ENCODE data around the gene PRB4.
"Not testable (repeated sequence)": the region's sequence is repeated elsewhere in the genome, so short reads cannot be mapped to it uniquely, and the experiment has no call there.

PRB4 gene

GRCh38 chr12:11310336-11310735 is at the start of gene PRB4:
TSS of gene PRB4 (minus strand) at chr12:11310436. CDS start at chr12:11310398, 38 bp downstream.
- in situ Hi-C loops (cut with HindIII; ENCODE audit: low sequenced_read_pairs), result no loop called here

DNA sequence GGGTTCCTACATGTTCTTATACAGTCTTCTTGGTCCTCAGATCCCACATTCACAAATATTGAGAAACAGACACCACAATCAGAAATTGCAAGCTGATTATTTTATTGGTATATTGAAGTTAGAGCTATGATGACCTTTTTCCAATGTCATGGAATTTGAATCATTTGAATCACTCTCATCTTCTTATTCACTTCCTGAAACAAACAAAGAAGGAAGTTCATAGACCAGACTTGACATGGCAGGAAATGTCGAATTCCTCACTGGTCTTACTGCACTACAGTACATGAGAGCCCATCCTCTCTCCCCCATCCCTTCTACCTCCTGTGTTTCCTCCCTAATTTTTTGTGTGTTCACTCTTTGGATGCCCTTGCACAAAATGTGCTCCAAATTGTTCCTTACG is 41.5 kb upstream of the PRB4 start:
- in situ Hi-C loops (cut with HindIII; ENCODE audit: low sequenced_read_pairs), result not testable (repeated sequence)

- in situ Hi-C loops (cut with HindIII; ENCODE audit: low sequenced_read_pairs), result no loop called here
These were observed 38.2 kb upstream of the PRB4 start for GRCh38 chr12:11348439-11348838.

- in situ Hi-C loops (cut with HindIII; ENCODE audit: low sequenced_read_pairs), result no loop called here
These were observed 37.6 kb upstream of the PRB4 start for GRCh38 chr12:11347810-11348209.

DNA sequence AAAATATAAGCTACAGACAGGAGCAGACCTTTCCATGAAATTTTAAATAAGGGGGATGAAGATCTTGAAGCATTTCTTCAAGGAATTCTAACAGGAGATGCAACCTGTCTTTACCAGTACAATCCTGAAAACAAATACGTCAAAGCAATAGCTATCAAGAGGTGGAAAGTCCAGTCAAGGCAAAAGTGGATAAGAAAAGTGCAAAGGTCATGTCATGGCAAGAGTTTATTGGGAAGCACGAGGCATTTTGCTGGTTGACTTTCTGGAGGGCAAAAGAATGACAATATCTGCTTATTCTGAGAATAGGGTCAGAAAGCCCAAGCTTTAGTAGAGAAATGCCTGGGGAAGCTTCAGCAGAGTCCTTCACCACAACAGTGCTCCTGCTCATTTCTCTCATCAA is 34.3 kb upstream of the PRB4 start:
- in situ Hi-C loops (cut with HindIII; ENCODE audit: low sequenced_read_pairs), result no loop called here

DNA sequence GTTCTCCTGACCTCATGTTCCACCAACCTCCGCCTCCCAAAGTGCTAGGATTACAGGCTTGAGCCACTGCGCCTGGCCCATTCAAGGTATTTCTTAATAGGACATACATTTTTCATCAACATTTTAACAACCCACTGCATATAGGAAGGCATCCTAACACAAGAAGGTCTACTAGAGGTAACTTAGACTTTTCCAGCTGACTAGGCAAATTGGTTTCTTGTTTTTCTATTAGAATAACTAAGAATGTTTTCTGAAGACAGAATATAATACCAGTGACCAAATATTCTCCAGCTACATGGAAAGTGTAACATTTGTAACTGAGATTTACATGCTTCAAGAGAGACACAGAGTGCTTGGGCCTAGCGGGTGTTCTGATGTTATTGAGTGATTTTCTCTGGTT is 14.2 kb upstream of the PRB4 start:
- in situ Hi-C loops (cut with HindIII; ENCODE audit: low sequenced_read_pairs), result no loop called here

DNA sequence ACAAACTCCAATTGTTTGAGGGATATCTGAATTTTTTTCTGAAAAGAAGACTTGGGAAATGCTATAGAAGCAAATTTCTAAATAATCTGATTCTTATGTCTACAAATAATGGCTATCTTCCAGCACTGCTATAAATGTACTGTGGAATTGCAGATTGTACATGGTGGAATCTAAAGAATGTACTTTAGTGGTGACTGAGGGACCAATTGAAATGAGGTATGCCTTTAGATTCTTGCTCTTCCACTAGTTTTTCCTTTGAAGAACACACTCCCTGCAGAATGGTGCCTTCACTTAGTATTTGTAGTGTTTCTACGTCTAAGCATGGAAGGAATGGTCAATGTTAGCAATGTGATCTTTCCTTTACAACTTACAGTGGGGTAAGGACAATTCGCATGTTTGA is 11.7 kb upstream of the PRB4 start:
- in situ Hi-C loops (cut with HindIII; ENCODE audit: low sequenced_read_pairs), result no loop called here

DNA sequence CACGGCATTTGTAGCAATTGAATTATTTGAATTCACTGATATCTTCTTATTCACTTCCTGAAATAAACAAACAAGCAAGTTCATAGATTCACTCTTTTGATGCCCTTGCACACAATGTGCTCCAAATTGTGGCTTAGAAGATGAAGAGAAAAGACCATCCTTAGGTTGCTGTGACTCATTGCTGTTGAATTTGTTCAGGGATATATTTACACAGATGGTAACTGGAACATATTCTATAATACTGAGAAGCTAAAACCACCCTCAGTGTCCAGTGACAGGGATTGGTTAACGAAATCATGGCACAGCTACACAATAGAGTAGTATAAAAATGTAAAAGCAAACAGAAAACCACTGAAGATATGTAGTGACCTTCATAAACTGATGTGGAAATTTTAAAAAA is 3.1 kb downstream of the PRB4 start:
- in situ Hi-C loops (cut with HindIII; ENCODE audit: low sequenced_read_pairs), result no loop called here

GRCh38 chr12:11273449-11273848 is 36.8 kb downstream of the PRB4 start:
- in situ Hi-C loops (cut with HindIII; ENCODE audit: low sequenced_read_pairs), result no loop called here

- in situ Hi-C loops (cut with HindIII; ENCODE audit: low sequenced_read_pairs), result no loop called here
These were observed 40.6 kb downstream of the PRB4 start, which contains the start of gene PRB3 for GRCh38 chr12:11269607-11270006. TSS of gene PRB3 (minus strand) at chr12:11269707. CDS start at chr12:11269669, 38 bp downstream.

DNA sequence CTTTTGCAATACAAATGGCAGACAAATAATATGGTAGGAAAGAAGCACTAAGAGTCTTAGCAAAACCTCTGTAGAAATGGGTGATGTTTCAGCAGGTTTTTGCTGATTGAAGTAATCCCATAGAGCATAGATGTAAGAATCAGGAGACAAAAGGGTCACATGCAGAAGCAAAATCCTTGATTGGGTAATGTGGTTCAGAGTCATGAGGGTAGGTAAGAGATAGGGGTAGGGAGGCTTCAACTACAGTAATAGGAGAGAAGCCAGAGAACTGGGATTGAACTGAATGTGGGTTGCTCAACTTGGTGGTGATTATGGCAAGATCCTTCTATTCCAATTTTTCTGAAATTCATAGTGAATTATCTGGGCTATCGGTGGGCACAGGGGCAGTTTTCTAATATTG is 45.7 kb downstream of the PRB4 start:
- in situ Hi-C loops (cut with HindIII; ENCODE audit: low sequenced_read_pairs), result no loop called here

All from DLD1 (cell line).